GM12875 (cell line): Measurements from ENCODE around the gene ANAPC16.
"Not testable (repeated sequence)": the region's sequence is repeated elsewhere in the genome, so short reads cannot be mapped to it uniquely, and the experiment has no call there.

Source experiments
- H3K4me3 ChIP-seq: one replicate; pipeline ENCODE4 v1.5.1; 2011; ENCODE audit warnings: low read depth, low read length, control low read depth
- TF ChIP-seq, protein P1 (sequence below): IDR thresholded peaks from 2 replicates; pipeline ENCODE4 v1.5.1; 2011; ENCODE audit warnings: low read depth, mild to moderate bottlenecking, control low read depth, inconsistent platforms, low read length, moderate library complexity, borderline replicate concordance; ENCODE audit not compliant: insufficient read depth

The ANAPC16 gene

DNA sequence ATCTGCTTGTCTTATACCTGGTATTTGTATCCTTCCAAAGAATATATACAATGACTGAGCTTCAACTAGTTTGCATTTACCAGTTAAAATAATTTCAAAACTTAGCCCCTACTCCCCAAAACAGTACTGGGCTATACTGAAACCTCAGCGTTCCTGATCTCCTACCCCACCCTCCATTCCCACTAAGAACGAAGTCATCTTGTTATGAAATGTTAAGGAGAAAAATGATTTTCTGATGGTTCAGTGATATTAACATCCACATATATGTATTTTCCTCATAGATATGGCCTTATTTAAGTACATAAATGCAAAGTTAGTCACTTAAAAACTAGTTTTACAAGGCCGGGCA, 28.9 kb upstream of the ANAPC16 start:
- TF ChIP-seq, protein P1, sequence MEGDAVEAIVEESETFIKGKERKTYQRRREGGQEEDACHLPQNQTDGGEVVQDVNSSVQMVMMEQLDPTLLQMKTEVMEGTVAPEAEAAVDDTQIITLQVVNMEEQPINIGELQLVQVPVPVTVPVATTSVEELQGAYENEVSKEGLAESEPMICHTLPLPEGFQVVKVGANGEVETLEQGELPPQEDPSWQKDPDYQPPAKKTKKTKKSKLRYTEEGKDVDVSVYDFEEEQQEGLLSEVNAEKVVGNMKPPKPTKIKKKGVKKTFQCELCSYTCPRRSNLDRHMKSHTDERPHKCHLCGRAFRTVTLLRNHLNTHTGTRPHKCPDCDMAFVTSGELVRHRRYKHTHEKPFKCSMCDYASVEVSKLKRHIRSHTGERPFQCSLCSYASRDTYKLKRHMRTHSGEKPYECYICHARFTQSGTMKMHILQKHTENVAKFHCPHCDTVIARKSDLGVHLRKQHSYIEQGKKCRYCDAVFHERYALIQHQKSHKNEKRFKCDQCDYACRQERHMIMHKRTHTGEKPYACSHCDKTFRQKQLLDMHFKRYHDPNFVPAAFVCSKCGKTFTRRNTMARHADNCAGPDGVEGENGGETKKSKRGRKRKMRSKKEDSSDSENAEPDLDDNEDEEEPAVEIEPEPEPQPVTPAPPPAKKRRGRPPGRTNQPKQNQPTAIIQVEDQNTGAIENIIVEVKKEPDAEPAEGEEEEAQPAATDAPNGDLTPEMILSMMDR, result no peak
- no peak overlapping the region for H3K4me3 ChIP-seq

DNA sequence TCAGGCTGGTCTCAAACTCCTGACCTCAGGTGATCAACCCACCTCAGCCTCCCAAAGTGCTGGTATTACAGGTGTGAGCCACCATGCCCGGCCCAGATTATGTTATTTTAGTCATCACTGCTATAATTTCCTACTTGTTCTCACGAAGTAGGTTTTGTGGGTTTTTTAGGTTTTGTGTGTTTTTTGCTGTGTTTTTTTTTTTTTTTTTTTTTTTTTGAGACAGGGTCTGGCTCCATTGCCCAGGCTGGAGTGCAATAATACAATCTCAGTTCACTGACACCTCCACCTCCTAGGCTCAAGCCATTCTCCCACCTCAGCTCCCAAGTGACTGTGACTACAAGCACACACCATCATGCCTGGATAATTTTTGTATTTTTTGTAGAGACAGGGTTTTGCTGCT, 20.9 kb upstream of the ANAPC16 start:
- TF ChIP-seq, protein P1, result no peak
- no peak overlapping the region for H3K4me3 ChIP-seq

DNA sequence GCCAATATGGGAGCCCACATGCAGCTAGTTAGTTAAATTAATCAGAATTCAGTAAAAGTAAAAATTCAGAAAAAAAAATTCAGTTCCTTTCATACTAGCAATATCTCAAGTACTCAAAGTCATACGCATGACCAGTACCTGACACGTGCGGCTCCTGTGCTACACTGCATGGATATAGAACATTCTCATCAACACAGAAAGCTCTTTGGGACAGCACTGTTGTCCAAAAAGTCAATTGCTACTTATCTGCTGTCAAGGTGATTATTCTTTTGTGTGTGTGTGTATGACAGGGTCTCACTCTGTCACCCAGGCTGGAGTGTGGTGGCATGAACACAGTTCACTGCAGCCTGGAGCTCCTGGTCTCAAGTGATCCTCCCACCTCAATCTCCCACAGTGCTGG, 14.9 kb upstream of the ANAPC16 start:
- TF ChIP-seq, protein P1, result no peak
- H3K4me3 ChIP-seq, result no peak overlapping the region

DNA sequence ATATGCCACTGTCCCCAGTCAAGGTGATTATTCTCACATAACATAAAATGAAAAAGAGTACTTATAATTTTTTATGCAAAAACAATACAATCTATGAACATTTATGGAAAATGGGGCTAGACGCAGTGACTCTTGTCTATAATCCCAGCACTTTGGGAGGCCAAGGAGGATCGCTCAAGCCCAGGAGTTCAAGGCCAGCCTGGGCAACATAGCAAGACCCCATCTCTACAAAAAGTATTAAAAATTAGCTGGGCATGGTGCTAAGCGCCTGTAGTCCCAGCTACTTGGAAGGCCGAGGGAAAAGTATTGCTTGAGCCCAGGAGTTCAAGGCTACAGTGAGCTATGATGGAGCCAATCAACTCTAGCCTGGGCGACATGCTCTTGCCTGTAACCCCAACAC, 14.5 kb upstream of the ANAPC16 start:
- H3K4me3 ChIP-seq, result no peak overlapping the region
- TF ChIP-seq, protein P1, result no peak

DNA sequence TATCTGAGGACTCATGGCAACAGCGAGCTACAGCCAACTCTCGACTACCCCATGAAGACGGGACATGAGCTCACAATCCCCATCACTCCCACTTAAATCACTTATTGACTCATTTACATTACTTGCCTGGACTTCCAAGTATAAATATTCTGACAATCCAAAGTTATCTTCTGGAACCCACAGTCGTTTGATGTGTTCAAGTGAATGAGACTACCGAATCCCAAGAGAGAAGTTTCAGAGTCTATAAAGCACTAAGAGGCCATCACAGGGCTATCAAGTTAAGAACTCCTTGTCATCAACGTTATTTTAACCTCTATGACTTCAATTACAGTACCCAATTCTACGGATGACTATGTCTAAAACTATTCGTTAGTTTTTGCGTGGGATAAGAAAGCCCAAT, 11.5 kb upstream of the ANAPC16 start:
- H3K4me3 ChIP-seq, result no peak overlapping the region
- TF ChIP-seq, protein P1, result no peak

DNA sequence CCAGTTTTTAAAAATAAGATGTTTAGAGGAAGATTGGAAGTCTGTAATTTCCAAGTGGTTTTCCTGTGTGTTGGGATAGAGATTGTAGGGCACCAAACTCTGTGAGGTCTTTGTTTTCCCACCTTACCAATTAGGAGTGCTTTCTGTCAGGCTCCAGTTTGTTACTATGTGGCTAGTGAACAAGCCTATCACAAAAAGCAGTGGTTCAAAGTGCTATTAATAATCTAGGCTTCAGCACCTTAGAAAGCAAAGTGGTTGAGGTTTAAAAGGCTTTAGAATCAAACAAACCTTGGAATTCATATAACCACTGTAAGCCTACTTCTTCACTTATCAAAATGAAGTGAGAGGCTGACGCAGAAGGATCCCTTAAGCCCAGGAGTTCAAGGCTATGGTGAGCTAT, 11.1 kb upstream of the ANAPC16 start:
- TF ChIP-seq, protein P1, result no peak
- H3K4me3 ChIP-seq, result no peak overlapping the region

DNA sequence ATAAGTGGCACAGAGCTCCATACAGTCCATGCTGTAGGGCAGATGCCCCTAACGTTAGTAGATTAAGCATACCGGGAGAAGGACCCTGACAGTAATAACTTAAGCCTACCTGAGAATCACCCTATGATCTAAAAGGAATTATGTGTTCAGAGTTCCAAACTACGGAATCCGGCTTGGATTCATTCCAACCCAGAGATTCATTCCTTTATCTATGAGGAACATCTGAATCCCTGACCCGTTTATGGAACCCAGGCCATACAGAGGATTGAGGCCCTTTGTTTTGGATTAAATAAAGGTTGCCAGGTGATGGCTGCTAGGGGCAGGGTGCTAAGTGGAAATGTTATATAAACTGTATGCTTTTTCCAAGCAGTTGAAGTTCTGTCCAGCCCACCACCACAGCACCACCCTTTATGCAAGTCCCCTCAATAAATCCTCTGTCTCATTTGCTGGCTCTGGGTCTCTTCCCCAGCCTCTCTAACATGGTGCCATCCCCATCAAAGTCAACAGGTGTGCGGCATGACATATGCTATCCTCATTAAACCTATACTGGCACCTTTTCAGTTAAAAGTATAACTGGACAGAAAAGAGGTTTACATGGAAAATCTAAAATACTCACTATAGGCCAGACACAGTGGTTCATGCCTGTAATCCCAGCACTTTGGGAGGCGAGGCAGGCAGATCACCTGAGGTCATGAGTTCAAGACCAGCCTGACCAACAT, 9.1 kb upstream of the ANAPC16 start:
- no peak overlapping the region for H3K4me3 ChIP-seq
- TF ChIP-seq, protein P1, result no peak

DNA sequence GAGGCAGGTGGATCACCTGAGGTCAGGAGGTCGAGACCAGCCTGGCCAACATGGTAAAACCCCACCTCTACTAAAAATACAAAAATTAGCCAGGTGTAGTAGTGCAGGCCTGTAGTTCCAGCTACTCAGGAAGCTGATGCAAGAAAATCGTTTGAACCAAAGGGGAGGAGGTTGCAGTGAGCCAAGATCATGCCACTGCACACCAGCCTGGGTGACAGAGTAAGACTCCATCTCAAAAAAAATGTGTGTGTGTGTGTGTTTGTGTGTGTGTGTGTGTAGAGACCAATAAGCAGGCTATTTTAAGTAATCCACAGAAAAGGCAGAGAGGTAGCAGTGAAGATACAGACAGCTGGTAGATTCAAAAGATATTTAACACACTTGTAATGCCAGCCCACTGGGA, 7.3 kb upstream of the ANAPC16 start:
- not testable (repeated sequence) for H3K4me3 ChIP-seq

DNA sequence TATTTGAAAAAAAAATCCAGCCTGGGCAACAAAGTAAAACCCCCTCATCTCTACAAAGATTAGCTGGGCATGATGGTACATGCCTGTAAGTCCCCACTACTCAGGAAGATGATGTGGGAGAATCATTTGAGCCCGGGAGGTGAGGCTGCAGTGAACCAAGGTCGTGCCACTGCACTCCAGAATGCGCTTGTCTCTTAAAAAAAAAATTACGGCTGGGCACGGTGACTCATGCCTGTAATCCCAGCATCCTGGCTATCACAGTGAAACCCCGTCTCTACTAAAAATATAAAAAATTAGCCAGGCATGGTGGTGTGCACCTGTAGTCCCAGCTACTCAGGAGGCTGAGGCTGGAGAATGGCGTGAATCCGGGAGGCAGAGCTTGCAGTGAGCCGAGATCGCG, 4.4 kb upstream of the ANAPC16 start:
- H3K4me3 ChIP-seq, result not testable (repeated sequence)

DNA sequence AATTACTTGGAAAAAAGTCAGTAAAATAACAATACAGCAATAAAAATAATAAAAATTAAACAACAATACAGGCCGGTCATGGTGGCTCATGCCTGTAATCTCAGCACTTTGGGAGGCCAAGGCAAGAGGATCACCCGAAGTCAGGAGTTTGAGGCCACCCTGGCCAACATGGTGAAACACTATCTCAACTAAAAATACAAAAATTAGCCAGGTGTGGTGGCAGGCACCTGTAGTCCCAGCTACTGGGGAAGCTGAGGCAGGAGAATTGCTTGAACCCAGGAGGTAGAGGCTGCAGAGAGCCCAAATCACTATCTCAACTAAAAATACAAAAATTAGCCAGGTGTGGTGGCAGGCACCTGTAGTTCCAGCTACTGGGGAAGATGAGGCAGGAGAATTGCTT, 4.0 kb upstream of the ANAPC16 start:
- H3K4me3 ChIP-seq, result not testable (repeated sequence)
